GM19467 (cell line): ENCODE results near the gene LPP.
"Not testable (repeated sequence)": the region's sequence is repeated elsewhere in the genome, so short reads cannot be mapped to it uniquely, and the experiment has no call there.

Source experiments
- ATAC-seq: cut with Tn5 transposase; IDR thresholded peaks from one replicate; pipeline ENCODE4 v1.9.1; 2021; ENCODE audit warnings: mild to moderate bottlenecking, moderate library complexity; ENCODE audit not compliant: unreplicated experiment

Gene LPP

DNA sequence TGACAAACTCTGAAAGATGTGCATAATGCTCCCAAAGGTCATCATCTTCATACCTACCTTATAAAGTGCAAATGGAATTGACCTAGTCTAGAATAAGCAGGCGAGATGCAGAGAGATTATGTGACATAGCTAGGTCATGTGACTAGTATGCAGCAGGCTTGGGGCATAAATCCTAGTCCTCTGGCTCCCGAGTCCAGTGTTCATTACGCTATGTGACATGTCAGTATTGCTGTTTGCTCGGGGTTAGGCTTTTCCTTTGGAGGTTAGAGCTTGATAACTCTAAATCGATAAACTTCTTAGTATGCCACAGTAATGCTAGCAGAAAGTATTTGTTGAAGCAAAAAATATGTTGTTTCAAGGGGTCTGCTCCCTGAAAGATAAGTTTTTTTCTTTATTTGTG, 536.1 kb downstream of the LPP start:
- ATAC-seq = no peak

DNA sequence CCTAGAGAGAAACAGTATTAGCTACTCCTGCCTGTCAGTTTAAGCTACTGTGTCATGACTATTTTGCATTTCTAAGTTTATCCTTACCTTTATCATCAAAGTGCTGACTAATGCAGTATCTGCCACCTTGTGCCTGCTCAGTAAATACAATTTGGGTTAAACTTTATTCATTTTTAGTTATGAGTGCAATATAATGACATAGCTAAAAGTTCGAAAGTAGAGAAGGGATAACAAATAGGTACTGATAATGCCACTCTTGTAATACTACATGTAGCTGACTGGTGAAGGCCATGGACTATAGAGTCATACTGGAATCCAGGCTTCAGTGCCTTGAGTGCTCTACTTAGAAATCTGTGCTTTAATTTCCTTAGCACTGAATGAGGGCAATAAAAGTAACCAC, 537.0 kb downstream of the LPP start:
- no peak for ATAC-seq

DNA sequence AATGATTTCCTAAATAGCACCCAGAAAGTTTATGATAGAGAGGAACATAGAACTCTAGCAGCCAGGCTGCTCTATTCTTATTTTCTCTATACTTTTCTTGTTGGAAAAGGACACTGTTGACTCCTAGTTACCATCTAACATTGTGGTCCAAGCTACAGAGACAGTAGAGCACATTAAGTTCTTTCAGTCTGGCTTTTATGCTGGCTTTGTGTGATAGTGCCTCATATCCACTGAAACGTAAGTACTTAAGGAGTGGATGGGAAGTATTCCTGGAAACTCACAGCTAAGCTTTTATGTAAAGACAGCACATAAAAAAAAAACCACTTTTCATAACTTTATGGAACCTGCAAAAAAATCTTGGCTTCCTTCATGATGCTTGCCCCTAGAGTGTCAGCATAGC, 537.7 kb downstream of the LPP start:
- ATAC-seq = no peak

DNA sequence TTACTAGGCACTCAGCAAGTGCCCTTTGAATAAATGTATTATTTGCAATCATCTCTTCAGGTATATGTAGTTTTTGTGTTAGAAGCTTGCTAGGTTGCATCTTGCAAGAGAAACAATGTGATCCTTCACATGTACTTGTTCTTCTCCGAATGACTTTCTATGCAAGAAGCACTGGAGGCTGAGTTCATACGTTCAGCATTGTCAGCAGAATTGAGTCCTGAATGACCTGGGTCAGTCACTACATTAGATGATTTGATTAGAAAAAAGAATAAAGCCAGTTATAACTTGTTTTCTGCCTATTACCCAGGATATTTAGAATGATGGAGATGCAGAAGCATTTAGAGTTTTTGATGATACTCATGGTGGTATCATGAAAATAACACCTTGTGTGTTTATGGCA, 538.7 kb downstream of the LPP start:
- no peak for ATAC-seq

DNA sequence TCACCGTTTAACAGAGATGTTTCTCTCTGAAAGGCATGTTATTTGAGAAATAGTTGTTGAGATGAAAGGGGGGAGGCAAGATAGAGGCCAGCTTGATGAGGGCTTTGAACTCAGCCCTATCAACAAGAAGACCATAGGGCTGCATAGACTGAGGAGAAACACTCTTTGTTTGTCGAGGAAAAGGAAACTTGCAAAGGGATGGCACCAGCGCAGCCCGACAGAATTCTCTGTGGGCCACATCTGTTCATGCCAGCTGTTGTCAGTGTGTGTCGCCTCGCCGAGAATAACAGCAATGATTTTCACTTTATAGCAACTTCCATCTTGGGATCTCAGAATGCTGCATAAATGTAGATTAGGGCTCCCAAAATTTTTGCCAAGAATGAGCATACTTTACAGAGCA, 539.5 kb downstream of the LPP start:
- no peak for ATAC-seq

DNA sequence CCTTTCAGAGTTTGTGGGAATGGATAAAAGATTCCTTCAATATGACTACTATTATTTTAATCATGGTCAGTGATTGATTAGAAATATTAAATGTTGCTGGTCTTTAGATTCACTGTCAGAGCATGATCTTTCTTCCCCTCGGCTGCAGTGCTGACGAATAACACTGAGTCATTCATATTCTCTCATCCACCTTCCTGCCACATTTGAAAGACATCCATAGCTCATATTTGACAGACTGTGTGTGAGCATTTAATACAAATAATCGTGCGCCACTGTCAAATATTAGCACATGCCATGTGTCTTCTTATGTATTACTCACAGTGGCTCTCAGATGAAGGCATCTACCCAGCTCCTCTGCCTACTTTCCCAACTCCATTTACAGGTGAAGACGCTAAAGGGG, 541.3 kb downstream of the LPP start:
- no peak for ATAC-seq

DNA sequence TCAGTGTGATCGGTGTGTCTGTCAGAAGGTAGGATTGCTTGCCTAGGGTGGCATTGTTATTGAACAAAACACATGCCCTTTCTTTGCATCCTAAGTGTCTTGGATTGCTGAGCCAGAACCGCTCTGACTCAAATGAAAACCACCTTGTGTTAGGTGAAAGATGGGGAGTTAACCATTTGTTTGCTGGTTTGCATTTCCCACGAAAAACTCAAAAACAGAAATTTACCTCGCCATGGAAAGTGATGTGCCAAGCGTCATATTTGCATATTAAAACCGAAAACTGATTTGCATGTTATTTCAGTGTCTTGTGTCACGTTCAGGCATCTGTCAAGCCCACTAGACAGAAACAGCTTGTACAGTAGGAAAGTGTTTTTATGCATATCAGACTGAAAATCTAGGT, 543.2 kb downstream of the LPP start:
- ATAC-seq = peak; percentile 88

DNA sequence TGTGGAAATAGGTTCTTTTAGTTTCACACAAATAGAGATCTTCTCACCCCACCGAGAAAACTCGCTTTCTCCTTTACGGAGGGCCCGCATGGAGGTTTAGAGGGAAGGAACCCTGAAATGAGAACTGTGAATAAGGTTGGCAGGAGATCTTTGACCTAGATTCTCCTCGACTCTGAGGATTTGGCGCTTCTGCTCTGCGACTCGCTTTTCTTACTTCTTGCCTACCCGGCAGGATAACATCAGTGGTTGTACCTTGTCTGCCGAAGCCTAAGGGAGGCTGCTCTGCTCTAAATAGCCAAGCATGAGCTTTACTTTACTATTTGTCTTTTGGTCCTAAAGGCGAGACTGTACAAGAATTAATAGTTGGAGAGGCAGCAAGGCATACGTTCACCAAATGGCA, 544.5 kb downstream of the LPP start:
- no peak for ATAC-seq

DNA sequence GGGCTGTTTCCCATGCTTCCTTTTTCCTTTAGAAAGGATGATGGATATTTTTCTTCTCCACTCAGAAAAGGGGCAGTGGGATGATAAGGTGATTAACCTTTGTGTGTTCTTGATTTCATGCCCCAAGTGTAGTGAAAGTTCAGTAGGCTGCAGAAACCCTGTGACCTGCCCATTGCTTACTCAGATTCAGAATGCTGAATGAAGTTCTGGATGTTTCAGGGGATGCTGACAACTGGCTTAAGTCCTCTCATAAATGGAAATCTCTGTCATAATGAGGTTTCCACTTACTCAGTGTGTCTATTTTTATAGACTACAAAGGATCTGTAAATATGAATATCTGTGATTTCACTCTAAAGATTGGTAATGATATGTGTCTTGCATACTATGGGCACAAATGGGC, 546.5 kb downstream of the LPP start:
- no peak for ATAC-seq

DNA sequence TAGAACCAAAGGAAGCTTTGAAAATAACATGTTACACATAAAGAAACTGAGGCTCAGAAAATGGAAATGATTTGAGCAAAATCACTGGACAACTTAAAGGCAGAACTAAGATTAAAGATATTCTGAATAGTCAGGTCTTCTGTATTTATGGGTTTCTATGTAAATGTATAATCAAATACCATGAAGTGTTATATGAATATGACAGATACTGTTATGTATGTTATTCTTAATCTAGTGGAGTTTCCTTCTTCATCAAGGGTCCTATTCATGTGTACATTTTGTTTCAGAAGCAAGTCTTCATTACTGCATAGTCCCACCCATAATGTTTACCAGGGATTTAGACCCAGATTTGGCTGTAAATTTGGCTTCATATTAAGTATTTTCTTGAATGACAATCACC, 547.0 kb downstream of the LPP start:
- no peak for ATAC-seq

DNA sequence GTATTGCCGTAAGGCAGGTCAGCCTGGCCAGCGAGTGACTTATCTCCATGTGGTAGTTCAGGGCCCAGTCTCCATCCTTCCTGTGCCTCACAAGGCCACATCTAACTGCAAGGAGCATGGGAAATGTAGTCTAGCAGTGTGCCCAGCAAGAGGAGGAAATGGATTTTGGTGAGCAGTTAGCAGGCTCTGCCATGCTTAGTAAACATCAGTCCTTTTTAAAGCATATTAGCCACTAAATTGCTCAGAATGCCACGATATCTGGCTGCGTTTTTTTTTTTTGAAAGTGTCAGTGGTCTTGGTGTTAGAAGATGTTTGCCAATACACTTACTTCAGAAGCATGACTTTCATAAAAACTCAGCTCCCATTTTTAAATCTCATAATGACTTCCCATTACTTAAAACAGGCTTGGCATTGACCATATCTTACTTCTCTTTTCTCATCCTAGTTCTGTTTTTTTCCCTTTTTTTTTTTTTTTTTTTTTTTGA, 547.6 kb downstream of the LPP start:
- ATAC-seq = no peak

DNA sequence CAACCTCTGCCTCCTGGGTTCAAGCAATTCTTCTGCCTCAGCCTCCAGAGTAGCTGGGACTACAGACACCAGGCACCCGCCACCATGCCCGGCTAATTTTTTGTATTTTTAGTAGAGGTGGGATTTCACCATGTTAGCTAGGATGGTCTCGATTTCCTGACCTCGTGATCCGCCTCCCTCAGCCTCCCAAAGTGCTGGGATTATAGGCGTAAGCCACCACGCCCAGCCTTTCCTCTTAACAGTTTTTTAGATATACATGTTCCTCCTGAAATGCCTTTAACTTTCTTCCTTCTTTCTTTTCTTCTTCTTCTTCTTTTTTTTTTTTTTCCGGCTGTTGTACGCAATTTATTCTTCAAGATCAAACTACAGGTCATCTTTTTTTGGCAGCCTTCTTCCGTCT, 548.1 kb downstream of the LPP start:
- ATAC-seq = not testable (repeated sequence)

DNA sequence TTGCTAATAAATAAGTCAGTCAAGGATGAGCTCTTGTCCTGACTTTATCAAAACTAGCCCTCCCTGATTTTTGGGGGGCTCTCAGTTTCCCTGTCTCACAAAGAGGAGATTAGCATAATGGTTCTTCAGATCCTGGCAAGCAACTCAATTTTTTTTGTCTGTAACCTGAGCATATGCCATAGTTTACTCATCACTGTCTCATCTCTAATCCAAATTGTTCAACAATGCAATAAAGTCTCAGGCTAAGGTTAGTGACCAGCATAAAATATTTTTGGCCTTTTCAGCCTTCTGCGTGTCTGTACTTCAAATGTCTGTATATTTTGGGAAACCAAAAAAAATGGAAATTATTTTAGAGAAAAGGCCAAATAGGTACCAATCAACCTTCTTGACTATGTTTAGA, 552.2 kb downstream of the LPP start:
- no peak for ATAC-seq

DNA sequence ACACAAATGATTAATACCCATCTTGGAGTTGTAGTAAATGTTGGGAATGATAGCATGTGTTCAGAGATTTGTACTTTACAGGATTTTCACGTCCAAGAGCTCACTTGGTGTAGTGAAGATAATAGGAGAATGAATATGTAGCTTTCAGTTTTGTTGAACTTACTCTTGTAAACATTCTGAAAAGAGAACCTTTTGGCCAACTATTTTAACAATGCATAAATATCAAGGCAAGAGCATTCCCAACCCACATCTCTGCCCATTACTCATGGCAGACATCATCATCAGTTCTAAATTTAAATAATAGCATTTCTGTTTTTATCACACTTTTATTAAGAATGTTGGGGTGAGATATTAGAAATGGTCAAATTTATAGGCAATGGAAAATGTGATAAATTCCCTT, 552.6 kb downstream of the LPP start:
- no peak for ATAC-seq

DNA sequence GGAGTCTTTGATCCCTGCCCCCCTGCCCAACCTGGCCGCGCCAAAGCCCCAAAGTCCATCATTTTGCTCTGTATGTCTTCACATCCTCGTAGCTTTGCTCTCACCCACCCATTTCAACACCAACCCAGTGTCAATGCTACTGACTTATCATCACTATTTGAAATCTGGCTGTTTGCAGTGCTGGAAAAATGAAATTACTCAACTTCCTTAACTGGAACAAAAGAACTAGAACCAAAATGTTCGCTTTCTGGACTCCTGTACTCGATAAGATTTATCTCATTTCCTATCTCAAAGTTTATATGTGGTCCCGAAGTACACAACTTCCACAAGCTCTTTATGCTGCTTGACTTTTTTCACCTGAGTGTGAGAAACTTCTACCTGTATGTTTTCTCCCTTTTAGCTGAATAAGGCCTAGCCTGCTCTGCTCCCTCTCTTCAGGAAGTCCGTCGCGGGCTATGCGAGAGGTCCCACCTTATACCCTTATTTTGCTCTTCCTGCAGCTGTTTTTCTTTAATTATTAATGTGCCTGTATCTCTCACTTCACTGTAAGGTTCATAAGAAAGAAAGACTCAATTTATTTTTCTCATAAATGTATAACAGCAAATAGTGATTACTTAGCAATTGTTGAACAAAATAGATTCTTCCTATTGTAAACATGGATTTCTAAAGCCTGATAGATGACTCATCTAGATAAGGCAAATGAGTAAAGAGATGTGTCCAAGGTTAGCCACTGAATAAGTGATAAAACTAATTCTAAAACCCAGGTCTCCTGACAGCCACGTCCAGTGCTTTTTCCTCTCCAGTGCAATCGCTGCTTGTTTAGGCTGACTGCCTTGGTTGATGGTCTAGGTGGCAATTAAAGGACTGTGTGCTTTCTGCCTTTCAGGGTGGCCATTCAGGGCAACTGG, 553.7 kb downstream of the LPP start:
- ATAC-seq = no peak

DNA sequence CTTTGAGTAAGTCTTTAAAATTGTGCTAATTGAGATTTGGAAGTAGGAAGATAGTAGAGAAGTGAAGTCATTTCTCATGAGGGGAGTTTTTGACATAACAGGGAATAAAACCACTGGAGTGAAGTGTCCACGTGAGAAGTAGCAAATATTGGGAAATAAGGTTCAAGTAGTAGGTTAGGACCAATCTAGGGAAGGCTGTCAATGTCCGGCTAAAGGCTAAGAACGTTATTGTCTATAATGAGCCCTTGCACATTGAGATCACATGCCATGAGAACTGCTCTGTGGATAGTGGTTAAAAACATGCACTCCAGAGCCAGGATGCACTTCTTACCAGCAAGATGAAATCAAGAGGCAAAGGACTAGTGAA, 557.9 kb downstream of the LPP start:
- ATAC-seq = no peak

DNA sequence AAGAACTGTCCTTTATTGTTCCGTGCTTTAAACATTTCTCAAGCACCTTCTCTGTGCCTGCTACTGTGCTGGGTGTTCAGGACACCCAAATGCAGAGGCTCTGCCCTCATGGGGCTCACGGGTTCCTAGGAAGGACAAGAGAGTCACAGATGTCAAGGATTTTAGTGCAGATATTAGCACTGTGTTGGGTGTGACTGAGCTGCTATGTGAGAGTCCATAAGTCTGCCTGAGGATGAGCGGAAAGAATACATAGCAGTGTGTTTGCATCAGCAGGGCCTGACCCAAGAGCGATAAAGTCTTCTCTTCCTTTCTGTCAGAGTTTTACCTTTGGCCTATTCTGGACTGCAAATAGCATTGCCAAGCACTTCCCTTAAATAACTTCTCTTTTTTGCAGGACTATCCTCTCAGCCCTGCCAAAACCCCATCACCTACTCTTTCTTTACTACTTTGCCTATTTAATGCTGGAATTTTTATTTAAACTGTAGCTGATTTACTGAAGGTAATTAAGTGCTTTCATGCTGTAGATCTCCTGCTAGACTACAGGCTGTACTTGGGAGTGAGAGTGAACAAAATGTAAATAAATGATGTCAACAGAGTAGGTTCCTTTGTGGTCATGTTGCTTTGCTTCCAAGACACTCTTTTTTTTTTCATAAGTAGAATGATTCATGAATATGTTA, 558.4 kb downstream of the LPP start:
- ATAC-seq = no peak

DNA sequence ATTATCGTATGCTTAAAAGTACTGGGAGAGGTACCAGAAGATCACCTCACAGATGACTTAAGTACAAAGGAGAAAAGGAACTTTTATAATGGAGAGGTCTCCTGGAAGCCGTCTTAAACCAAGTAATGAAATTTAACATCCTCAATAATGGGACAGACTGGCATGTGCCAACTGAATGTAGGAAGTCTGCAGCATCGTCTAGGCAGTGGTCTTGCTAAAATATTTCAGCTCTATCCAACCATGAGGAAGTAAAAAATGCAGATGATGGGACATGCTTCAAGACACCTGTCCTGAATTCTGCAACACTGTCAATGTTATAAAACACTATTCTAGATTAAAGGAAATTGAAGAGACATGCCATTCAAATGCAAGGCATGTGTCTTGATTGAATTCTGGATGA, 559.0 kb downstream of the LPP start:
- ATAC-seq = no peak

DNA sequence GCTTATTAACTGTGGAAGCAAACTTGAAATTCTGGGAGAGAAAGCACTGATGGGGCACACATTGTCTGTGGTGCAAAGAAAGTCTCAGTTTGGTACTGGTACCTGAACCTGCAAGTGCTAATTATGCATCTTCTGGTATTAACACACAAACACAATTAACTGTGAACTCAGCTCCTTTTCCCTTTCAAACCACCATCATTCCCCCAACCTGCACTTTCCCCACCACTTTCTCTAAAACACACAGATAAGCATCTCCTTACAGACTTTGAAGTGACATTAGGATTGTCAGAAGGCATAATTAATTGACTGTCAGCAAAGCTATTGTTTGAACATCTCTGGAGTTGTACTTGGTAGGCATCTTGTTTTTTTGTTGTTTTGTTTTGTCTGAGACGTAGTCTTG, 565.6 kb downstream of the LPP start:
- ATAC-seq = no peak

DNA sequence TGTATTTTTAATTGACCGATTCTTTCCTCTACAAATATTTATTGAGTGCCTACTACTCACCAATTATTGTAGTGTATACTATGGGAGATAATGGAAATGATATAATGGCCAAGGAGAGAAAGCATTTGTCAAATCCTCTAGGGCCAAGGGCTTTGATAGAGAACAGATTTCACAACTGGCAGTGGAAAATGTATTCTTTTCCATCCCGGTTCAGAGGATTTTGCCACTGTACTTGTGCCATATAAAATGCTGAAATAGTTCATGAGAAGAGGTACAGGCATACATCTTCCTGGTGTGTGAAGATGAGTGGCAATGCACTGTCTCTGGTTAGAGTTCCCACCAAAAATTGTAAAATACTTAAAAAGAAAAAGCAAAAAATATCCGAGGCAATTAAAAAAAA, 566.3 kb downstream of the LPP start:
- no peak for ATAC-seq

DNA sequence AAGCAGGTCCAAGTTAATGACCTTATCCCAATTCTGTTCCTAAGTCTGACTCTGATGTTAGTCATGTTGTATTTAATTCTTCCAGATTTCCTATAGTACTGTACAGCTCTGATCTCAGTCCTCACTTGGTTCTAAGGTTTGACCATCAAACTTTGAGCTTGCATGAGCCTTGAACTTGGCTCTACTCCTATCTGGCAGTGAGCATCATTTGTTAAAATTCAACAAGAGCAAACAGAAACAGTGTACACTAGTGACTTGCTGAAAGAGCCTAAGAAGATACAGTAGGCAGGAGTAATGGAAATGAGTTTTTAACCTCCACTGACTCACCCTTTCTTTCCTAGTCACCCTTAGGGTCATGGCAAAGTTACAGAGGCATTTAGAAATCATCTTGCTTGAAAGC, 566.7 kb downstream of the LPP start:
- no peak for ATAC-seq

DNA sequence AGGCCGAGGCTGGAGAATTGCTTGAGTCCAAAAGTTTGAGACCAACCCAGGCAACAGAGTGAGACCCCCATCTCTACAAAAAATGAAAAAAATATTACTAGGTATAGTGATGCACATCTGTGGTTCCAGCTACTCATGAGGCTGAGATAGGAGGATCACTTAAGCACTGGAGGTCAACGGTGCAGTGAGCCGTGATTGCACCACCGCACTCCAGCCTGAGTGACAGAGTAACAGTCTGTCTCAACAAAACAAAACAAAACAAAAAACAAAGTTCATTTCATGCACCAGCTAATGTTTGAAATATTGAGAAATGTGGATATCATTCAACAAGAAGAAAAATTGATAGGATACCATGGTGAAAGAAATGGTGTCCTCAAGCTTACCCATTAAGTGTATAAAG, 567.4 kb downstream of the LPP start:
- no peak for ATAC-seq
